SIG-M5 treated with dmso at 0.1 percent for 504 hours (cell line): ENCODE results near the gene SLC4A1.

ENCODE experiments used
- DNase-seq: peaks from one replicate; lab custom pipeline; 2025; ENCODE audit not compliant: unreplicated experiment; lab: John Stamatoyannopoulos, UW

Gene SLC4A1

DNA sequence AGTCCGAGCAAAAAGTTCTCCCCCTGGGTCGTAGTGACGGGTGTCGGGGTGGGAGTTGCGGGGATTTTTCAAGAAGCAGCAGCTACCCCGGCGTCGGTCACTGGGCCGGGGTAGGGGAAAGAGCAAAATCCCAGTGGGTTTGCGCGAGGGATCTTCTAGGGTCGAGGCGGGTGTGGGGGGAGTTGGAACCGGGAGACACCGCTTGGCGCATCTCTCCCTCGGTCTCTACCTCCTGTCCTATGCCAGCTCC, 46.1 kb downstream of the SLC4A1 start:
- DNase-seq = no peak

DNA sequence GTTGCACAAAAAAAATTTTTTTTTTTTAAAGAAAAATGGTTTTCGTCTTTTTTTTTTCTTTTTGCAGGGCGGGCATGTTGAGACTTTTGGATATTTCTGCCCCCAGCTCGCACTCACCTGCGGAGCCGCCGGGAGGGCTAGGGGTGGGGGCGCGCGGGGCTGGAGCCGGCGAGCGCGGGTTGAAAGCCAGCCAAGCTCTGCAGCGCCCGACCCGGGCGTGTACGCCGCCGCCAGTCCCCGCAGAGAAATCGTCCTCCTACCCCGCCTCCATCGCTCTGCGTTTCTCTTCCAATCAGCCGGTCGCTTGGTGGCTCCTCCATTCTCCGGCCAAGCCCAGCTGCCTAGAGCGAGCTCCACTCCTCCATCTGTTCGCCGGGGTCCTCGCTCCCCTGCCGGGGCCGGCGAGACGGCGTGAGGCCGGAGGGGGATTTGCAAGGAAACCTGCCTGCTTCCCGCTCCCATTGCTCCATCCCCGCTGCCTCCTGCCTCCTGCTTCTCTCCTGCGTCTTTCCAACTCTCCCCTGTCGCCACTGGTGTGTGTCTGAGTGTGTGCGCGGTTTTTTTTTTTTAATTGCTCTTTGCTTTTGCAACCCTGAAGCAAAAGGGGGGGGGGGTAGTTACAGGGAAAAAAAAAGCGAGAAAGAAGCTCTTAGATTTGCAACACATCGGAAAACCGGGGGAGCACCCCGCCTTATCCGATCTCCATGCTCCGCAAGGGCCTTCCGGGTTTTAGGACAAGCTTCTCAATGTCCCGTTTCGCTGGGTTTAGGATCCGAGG, 46.7 kb downstream of the SLC4A1 start:
- DNase-seq = peak; percentile 81

DNA sequence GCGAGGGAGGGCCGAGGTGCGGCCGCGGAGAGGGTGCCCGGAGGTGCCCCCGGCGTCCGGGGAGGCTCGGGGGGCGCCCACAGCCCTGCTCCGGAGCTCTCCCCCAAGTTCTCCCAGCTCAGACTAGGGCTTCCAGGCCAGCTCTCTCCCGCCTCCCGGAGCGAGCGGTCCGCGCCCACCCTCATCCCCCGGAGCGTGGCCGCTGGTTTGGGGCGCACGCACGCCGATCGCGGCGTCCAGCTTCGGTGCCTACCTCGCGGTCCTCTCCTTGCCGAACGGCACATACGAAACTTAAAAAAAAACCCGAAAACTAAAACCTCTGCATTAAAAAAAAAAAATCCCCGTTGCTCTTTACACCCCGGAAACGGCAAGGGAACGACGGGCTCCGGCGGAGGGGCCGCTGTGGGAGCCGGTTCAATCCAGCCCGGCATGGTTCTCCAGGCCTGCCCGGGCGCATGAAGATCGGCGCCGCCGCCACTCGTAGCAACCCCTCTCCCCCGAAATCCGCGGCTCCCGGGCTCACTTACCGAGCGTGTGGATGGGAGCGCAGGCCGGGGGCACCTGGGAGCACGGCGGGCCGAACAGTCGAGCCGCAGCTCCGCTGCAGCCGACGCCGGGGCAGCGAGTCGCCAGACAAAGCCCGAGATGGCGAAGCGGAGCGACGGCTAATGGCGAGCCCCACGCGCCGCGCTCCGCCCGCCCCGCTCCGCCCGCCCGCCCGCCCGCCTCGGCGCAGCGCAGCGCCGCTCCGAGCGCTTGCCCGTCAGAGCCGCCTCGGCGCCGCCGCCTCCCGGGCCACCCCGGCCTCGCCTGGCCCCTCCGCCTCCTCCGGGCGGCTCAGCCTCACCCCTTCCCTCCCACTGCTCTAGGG, 47.5 kb downstream of the SLC4A1 start:
- DNase-seq = peak; percentile 46

- peak; percentile 78 for DNase-seq
Measured at GRCh38 chr17:44219616-44220212, 48.2 kb downstream of the SLC4A1 start, which contains the start of gene UBTF. TSS of gene UBTF (minus strand) at chr17:44219675. CDS start at chr17:44218229, 1,446 bp downstream.

GRCh38 chr17:44219108-44219615, 48.8 kb downstream of the SLC4A1 start:
- peak; percentile 54 for DNase-seq

GRCh38 chr17:44218344-44219107, 49.4 kb downstream of the SLC4A1 start:
- DNase-seq = peak; percentile 85

DNA sequence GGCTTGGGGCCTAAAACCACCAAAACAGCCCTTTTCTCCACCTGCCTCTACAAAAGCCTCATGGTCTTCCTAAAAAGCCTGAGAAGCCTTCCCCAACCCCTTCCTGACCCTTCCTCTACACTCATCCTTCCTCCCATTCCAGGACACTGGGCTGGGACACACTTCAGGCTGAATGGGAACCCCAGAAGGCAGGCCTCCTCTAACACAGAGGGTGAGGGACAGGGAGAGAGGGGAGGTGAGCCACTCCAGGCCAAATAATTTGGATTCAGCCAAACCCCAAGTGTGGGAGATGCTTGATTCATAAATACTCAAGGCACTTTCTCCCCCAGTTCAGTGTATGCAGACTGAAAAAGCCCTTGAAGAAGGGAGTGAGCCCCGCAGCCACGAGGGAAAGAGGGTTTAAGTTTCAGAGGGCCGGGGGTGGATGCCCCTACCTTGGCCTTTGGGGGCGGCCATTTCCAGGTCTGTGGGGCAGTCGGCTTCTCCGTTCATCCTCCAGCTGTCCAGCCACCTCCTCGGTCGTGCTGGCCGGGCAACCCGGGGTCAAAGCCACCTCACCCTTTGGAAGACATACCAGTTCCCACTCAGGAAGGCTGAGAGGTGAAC, 50.1 kb downstream of the SLC4A1 start:
- no peak for DNase-seq

- no peak for DNase-seq
Measured at GRCh38 chr17:44216694-44217093, 51.2 kb downstream of the SLC4A1 start.

- no peak for DNase-seq
Measured at GRCh38 chr17:44216173-44216572, 51.8 kb downstream of the SLC4A1 start.

DNA sequence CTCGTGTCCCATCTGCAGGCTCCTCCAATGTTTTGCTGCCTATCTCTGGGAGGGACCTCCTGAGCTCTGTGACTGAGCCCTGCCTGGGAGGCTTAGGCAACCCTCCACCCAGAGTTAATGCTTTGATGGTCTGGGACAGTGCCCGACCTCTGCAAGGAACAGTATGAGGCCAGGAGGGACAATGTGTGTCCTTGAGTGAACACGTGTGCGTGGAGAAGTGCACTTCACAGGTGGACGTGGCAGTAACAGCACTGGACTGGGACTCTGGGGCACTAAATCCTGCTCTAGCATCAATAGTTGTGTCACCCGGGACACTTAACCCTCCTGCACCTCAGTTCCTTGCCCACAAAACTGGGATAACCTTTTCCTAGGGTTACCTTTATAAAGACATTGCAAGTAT, 53.0 kb downstream of the SLC4A1 start:
- no peak for DNase-seq

DNA sequence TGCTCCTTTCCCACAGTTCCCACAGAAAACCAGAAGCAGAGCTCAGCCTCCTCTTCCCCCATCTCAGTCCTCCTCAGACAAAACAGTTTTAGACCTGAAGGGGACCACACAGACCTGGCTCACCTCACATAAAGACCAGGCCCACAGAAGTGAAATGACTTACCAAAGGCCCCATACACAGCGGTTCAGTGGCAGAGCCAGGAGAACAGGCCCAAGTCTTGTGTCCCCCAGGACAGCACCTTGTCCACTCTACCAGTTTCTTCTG, 53.8 kb downstream of the SLC4A1 start:
- no peak for DNase-seq

- DNase-seq = no peak
Measured at GRCh38 chr17:44213403-44214229, 54.3 kb downstream of the SLC4A1 start.

DNA sequence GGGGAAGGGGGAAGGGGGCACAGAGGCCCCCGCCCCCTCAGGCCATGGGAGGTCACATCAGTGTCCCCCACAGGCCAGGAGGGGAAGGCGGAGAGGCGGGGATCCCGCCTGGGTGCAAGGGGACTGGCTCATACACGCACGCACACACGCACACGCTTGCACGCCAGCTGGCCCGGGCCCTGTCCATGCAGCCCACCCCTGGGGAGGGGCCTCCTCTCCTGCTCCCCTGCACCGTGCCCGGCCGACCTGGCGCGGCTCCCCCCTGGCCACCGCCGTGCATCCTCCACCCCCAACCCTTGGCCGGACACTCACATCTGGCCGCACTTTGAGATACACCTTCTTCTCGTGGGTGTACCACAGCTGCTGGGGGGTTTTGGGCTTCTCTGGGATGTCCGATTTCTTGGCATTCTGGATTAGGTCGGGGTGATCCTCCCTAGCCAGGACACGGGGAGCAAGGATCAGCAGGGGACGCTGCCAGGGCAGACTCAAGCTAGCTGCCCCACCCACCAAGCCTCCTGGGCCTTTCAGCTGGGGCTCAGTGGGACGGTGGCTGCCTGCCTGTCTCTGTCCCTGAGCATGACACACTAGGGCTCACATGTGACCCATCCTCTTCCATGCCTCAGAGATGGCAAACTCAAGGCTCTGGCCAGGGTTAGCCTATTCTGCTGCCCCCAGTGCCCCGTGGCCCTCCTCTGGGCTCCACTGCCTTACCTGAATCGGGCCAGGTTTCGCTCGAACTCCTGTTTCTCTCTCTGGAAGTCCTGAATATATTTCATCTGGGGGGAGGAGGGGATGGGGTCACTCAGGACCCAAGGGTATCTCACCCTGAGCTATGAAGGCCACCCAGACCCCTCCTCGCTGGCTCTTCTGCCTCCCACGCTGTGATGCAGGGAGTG, 55.2 kb downstream of the SLC4A1 start:
- no peak for DNase-seq

GRCh38 chr17:44211281-44212265, 56.4 kb downstream of the SLC4A1 start:
- no peak for DNase-seq

- DNase-seq = peak; percentile 89
Measured at GRCh38 chr17:44210342-44211192, 57.4 kb downstream of the SLC4A1 start.

DNA sequence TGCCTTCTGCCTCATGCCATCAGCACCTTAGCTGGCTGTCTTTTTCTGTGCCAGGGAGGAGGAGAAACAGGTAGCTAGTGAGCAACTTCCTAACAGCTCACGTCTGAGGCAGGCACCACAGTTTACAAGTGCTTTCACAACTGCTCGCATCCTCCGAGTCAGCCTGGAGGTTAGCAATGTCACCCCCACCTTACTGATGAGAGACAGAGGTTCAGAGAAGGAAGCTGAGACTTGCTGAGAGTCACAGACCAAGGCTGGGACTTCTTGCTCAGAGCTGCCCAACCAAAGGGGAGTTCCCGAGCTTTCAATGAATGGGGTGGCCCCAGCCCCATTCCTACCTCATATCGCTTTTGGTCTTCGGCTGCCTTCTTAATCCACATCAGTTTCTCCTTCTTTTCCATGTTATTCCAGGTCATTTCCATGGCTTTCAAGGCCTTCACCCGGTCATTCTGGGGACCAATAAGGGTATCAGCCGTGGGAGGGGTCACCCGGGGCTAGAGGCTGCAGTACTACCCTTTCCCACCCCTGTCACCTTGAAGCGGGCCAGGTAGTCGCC, 58.1 kb downstream of the SLC4A1 start:
- DNase-seq = peak; percentile 30

- DNase-seq = no peak
Measured at GRCh38 chr17:44207743-44208142, 60.2 kb downstream of the SLC4A1 start.
